IMR-90 (cell line): ENCODE data around the gene TAS2R30. TPM values are rescaled to one million over a fixed set of nuclear protein-coding genes. Genes with fewer than 3 reads are reported as not detected.

Source experiments
- ATAC-seq: fragments of 200-7000 bp; cut with Tn5 transposase; 2 replicates; pipeline ENCODE4 v1.9.1; 2020; ENCODE audit warnings: low read depth, mild to moderate bottlenecking, moderate library complexity
- BruUV-seq: library from RNA; stranded (reverse); fragments of 400-500 nt; replicated peaks from 2 replicates; lab custom pipeline; 2021; lab: Mats Ljungman, UMichigan
- CTCF ChIA-PET: fragments of 300-600 bp; formaldehyde crosslinking; extraction: SDS; loops from one replicate; lab custom pipeline; 2021; ENCODE audit warnings: antibody characterized with exemption; lab: Yijun Ruan, JAX
- POLR2A ChIA-PET: fragments of 300-600 bp; sonication (Branson Sonifier 250); formaldehyde crosslinking; loops from one replicate; lab custom pipeline; 2022; ENCODE audit warnings: antibody characterized with exemption; ENCODE audit not compliant: unreplicated experiment; lab: Charles Lee
- DNase-seq: peaks from one replicate; pipeline ENCODE4 v3.0.0; 2013
- H2AFZ ChIP-seq: replicated peaks from 2 replicates; pipeline ENCODE3; 2013; ENCODE audit warnings: low read length, mild to moderate bottlenecking; ENCODE audit not compliant: poor library complexity
- H2AK5ac ChIP-seq: 2 replicates; pipeline ENCODE4 v1.6.1; 2013; ENCODE audit warnings: low read depth, low read length, inconsistent platforms
- H2AK9ac ChIP-seq: replicated peaks from 2 replicates; pipeline ENCODE3; 2013; ENCODE audit warnings: mild to moderate bottlenecking, low read depth, low read length, moderate library complexity; ENCODE audit not compliant: poor library complexity
- H2BK120ac ChIP-seq: 2 replicates; pipeline ENCODE4 v1.6.1; 2013; ENCODE audit warnings: low read depth, low read length, inconsistent platforms
- H2BK15ac ChIP-seq: 3 replicates; pipeline ENCODE4 v1.6.1; 2013; ENCODE audit warnings: low read depth, low read length, inconsistent platforms
- H2BK20ac ChIP-seq: 2 replicates; pipeline ENCODE4 v1.6.1; 2013; ENCODE audit warnings: low read depth, mild to moderate bottlenecking, inconsistent platforms, low read length, moderate library complexity
- H2BK5ac ChIP-seq: 2 replicates; pipeline ENCODE4 v1.6.1; 2013; ENCODE audit warnings: mild to moderate bottlenecking, low read depth, low read length, inconsistent platforms; ENCODE audit not compliant: poor library complexity, severe bottlenecking
- H3K14ac ChIP-seq: replicated peaks from 2 replicates; pipeline ENCODE4 v1.6.1; 2013; ENCODE audit warnings: low read depth, low read length, inconsistent platforms
- H3K18ac ChIP-seq: 2 replicates; pipeline ENCODE4 v1.6.1; 2013; ENCODE audit warnings: low read depth, low read length, control low read depth
- H3K23ac ChIP-seq: 2 replicates; pipeline ENCODE4 v1.6.1; 2013; ENCODE audit warnings: low read depth, low read length, inconsistent platforms
- H3K27ac ChIP-seq: 2 replicates; pipeline ENCODE4 v1.5.1; 2013; ENCODE audit warnings: mild to moderate bottlenecking, control low read depth, low read length; ENCODE audit not compliant: insufficient read depth
- H3K27me3 ChIP-seq: 2 replicates; pipeline ENCODE4 v1.6.1; 2013; ENCODE audit warnings: low read length; ENCODE audit not compliant: control insufficient read depth, insufficient read depth
- H3K36me3 ChIP-seq: 2 replicates; pipeline ENCODE4 v1.6.1; 2013; ENCODE audit warnings: low read length, mixed read lengths; ENCODE audit not compliant: control insufficient read depth, insufficient read depth
- H3K4ac ChIP-seq: 2 replicates; pipeline ENCODE4 v1.6.1; 2013; ENCODE audit warnings: low read depth, low read length, inconsistent platforms
- H3K4me1 ChIP-seq: 2 replicates; pipeline ENCODE4 v1.6.1; 2013; ENCODE audit warnings: low read length, mixed read lengths; ENCODE audit not compliant: control insufficient read depth, insufficient read depth
- H3K4me2 ChIP-seq: 2 replicates; pipeline ENCODE4 v1.6.1; 2013; ENCODE audit warnings: low read depth, mild to moderate bottlenecking, control low read depth, low read length, moderate library complexity
- H3K4me3 ChIP-seq: 2 replicates; pipeline ENCODE4 v1.5.1; 2013; ENCODE audit warnings: low read depth, mild to moderate bottlenecking, control low read depth, low read length, moderate library complexity; ENCODE audit not compliant: insufficient read depth
- H3K56ac ChIP-seq: 2 replicates; pipeline ENCODE4 v1.6.1; 2013; ENCODE audit warnings: low read length, inconsistent platforms; ENCODE audit not compliant: insufficient read depth; ENCODE audit errors: extremely low read depth
- H3K79me1 ChIP-seq, 2 experiments: 2 replicates each; pipeline ENCODE4 v1.6.1; 2013; ENCODE audit warnings: low read length in 2 of 2, inconsistent platforms in 1 of 2, low read depth in 1 of 2
- H3K9ac ChIP-seq: 2 replicates; pipeline ENCODE4 v1.6.1; 2013; ENCODE audit warnings: low read depth, low read length, control low read depth
- H3K9me1 ChIP-seq: 2 replicates; pipeline ENCODE4 v1.6.1; 2013; ENCODE audit warnings: low read length, inconsistent platforms; ENCODE audit not compliant: insufficient read depth
- H3K9me3 ChIP-seq: 2 replicates; pipeline ENCODE4 v1.6.1; 2013; ENCODE audit warnings: low read length; ENCODE audit not compliant: control insufficient read depth, insufficient read depth
- H4K20me1 ChIP-seq: 2 replicates; pipeline ENCODE4 v1.6.1; 2013; ENCODE audit warnings: low read length, inconsistent platforms; ENCODE audit not compliant: insufficient read depth
- H4K5ac ChIP-seq: 2 replicates; pipeline ENCODE4 v1.6.1; 2013; ENCODE audit warnings: mild to moderate bottlenecking, low read depth, low read length, control low read depth
- H4K8ac ChIP-seq, 2 experiments: 2 replicates each; pipeline ENCODE4 v1.6.1; 2013; ENCODE audit warnings: low read depth in 2 of 2, low read length in 2 of 2, control low read depth in 1 of 2, inconsistent platforms in 1 of 2
- H4K91ac ChIP-seq: 2 replicates; pipeline ENCODE4 v1.6.1; 2013; ENCODE audit warnings: low read depth, low read length, inconsistent platforms; ENCODE audit not compliant: insufficient read depth
- CEBPB ChIP-seq: IDR thresholded peaks from 2 replicates; pipeline ENCODE4 v1.6.1; 2012; ENCODE audit warnings: low read depth, low read length, improper control_type of control experiment
- FOS ChIP-seq: fragments of 150-350 bp; IDR thresholded peaks from 2 replicates; pipeline ENCODE4 v1.6.1; 2016; ENCODE audit warnings: low read depth, low read length
- MAFK ChIP-seq: IDR thresholded peaks from 2 replicates; pipeline ENCODE4 v1.6.1; 2012; ENCODE audit warnings: low read depth, low read length, improper control_type of control experiment
- NFE2L2 ChIP-seq: fragments of 150-350 bp; IDR thresholded peaks from 2 replicates; pipeline ENCODE4 v1.6.1; 2016; ENCODE audit warnings: low read depth, mild to moderate bottlenecking, low read length
- WGBS, 2 experiments: methylation state at CpG; one replicate each; pipeline versions ENCODE4 v1.1.5 to v1.1.7; 2013; ENCODE audit warnings: missing lambda C conversion rate in 2 of 2; ENCODE audit not compliant: insufficient read length in 1 of 2; ENCODE audit errors: extremely low coverage in 2 of 2; 5-methylcytosine and 5-hydroxymethylcytosine counted together
- dilution Hi-C: fragments of 300-500 bp; cut with HindIII; formaldehyde crosslinking; loops from one replicate; pipeline ENCODE4 v1.14.3; 2018; ENCODE audit warnings: low sequenced_read_pairs; ENCODE audit not compliant: unreplicated experiment
- in situ Hi-C: fragments of 300-500 bp; cut with MboI; formaldehyde crosslinking; loops from 3 replicates; pipeline ENCODE4 v1.14.3; 2019; ENCODE audit warnings: low sequenced_read_pairs, inconsistent platforms, mixed read lengths
- intact Hi-C: fragments of 100-400 bp; cut with micrococcal nuclease; formaldehyde crosslinking; loops from 2 replicates; pipeline ENCODE4 v1.10.0; 2022
- polyA plus RNA-seq, 3 experiments: library from polyadenylated mRNA; depleted of rRNA; stranded (reverse); fragments of >200 nt; gene quantifications; 2 replicates each; pipeline ENCODE4 v1.2.3, GENCODE V29; 2012; ENCODE audit warnings: low replicate concordance in 1 of 3
- total RNA-seq: library from RNA; depleted of rRNA; stranded (reverse); fragments of >200 nt; gene quantifications from 2 replicates; pipeline ENCODE4 v1.2.3, GENCODE V29; 2012

Gene TAS2R30
- total and polyA plus RNA-seq, 2 of the 4 experiments (the other 2 are of a cell fraction), result 0.03 to 5.0 TPM

- no peak overlapping the region for H2AK9ac ChIP-seq
- POLR2A ChIA-PET, result no interaction called here
- no peaks in the 10 kb centered on the region; the same call in 1 of the 2 replicates for H3K36me3 ChIP-seq
- H2BK120ac ChIP-seq, result no peak overlapping the region
- no peaks in the 10 kb centered on the region for H3K27me3 ChIP-seq
- no peak overlapping the region for H3K4me3 ChIP-seq
- H3K18ac ChIP-seq, result no peak overlapping the region
- no peak overlapping the region for H2AFZ ChIP-seq
- H3K4me1 ChIP-seq, result no peaks in the 10 kb centered on the region
- CTCF ChIA-PET, result no interaction called here
- no TSS peak for BruUV-seq
- no peak overlapping the region for H2BK20ac ChIP-seq
- no peak overlapping the region for H2BK5ac ChIP-seq
- no peak overlapping the region for H4K8ac ChIP-seq
- no peak overlapping the region for H3K27ac ChIP-seq
- no peaks in the 10 kb centered on the region for H3K9me1 ChIP-seq
- in situ Hi-C loops (no loop called here), intact Hi-C loops (no loop called here), dilution Hi-C loops (no loop called here)
- DNase-seq (no peak), ATAC-seq (no peak)
- H2BK15ac ChIP-seq, result no peak overlapping the region
- no peak overlapping the region for H3K23ac ChIP-seq
- H3K56ac ChIP-seq, result no peak overlapping the region
- no peak overlapping the region for H3K14ac ChIP-seq
- TF ChIP-seq CEBPB, result no peak
- no peak for TF ChIP-seq FOS
- TF ChIP-seq MAFK, result no peak
- TF ChIP-seq NFE2L2, result no peak
- peaks cover 6% of the 10 kb centered on the region for H4K20me1 ChIP-seq
- peaks cover 2% of the 10 kb centered on the region; the same call in 1 of the 2 replicates for H3K9me3 ChIP-seq
- no peak overlapping the region for H3K9ac ChIP-seq
- H4K5ac ChIP-seq, result no peak overlapping the region
- H3K4ac ChIP-seq, result no peak overlapping the region
- WGBS, 2 experiments, result no CpG with 5 or more reads among the region's 1 CpG
- H4K91ac ChIP-seq, result no peak overlapping the region
- no peak overlapping the region for H2AK5ac ChIP-seq
- no peak overlapping the region for H3K4me2 ChIP-seq
- peaks cover 11 to 20% of the 10 kb centered on the region in 2 experiments; a peak in 3 of 4 replicates for H3K79me1 ChIP-seq
Measured at GRCh38 chr12:11154400-11154925, 20.0 kb upstream of the TAS2R30 start.
